ENCODE data around the gene SPECC1.

The SPECC1 gene

DNA sequence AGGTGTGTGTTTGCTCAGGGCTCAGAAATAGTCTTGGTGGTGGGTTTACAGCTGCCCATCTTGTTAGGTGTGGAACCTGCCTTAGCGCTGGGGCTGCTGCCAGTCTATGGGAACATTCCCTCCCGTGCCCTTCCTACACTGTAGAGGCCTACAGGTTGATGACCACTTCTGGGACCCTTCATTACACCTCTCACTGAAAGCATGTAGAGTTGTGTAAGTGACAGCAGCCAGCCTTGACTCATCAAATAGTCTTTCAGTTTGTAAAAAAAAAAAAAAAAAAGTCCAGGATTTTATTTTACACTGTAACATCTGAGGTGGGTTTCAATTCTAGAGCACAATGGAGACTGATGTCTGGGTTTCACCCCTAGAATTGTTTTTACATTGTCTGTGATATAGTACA lies 193.9 kb downstream of the SPECC1 start:
- TF ChIP-seq, protein P1, sequence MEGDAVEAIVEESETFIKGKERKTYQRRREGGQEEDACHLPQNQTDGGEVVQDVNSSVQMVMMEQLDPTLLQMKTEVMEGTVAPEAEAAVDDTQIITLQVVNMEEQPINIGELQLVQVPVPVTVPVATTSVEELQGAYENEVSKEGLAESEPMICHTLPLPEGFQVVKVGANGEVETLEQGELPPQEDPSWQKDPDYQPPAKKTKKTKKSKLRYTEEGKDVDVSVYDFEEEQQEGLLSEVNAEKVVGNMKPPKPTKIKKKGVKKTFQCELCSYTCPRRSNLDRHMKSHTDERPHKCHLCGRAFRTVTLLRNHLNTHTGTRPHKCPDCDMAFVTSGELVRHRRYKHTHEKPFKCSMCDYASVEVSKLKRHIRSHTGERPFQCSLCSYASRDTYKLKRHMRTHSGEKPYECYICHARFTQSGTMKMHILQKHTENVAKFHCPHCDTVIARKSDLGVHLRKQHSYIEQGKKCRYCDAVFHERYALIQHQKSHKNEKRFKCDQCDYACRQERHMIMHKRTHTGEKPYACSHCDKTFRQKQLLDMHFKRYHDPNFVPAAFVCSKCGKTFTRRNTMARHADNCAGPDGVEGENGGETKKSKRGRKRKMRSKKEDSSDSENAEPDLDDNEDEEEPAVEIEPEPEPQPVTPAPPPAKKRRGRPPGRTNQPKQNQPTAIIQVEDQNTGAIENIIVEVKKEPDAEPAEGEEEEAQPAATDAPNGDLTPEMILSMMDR (IDR thresholded peaks at IDR 0.05; ENCODE audit: control insufficient read depth, insufficient read depth, low read depth, low read length, missing control alignments): no peak

DNA sequence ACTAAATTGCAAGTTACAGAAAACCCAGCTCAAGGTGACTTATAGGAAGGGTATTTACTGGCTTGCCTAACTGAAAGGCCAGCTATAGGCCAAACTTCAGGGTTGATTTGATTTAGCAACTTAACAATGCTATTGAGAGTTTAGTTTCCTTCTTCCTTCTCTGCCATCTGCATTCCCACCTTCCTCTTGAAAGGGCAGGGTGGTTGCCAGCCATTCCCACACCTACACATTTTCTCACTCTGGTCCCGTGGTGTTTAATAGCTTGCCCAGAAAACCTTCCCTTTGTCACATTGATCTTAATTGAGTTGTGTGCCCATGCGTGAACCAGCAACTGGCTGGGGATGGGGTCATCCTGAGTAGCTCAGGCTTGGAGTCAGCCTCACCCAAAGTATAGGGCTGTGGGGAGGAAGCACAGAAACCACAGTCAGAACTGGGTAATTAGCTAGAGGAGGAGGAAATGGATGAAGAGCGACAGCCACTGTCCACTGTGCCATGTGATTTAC lies 194.7 kb downstream of the SPECC1 start:
- DNase-seq (ENCODE audit: low read depth): no peak
- no peak overlapping the region for H3K4me3 ChIP-seq (ENCODE audit: control insufficient read depth, low read depth, low read length)
- TF ChIP-seq, protein P1 (IDR thresholded peaks at IDR 0.05; ENCODE audit: control insufficient read depth, insufficient read depth, low read depth, low read length, missing control alignments): no peak

More for the DNA sequence above, 193.9 kb downstream of the SPECC1 start:
- no peak for DNase-seq (ENCODE audit: low read depth)
- no peak overlapping the region for H3K4me3 ChIP-seq (ENCODE audit: control insufficient read depth, low read depth, low read length)

DNA sequence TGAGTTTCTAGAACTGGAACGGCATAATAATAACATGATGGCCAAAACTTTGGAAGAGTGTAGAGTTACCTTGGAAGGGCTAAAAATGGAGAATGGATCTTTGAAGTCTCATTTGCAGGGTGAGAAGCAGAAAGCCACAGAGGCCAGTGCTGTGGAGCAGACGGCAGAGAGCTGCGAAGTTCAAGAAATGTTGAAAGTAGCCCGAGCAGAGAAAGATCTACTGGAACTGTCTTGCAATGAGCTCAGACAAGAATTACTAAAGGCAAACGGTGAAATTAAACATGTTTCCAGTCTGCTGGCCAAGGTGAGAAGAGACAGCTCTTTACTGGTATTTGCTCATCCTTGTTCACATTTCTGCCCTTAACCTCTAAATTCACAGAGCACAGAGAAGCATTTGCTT lies 196.4 kb downstream of the SPECC1 start:
- DNase-seq (ENCODE audit: low read depth): no peak
- TF ChIP-seq, protein P1 (IDR thresholded peaks at IDR 0.05; ENCODE audit: control insufficient read depth, insufficient read depth, low read depth, low read length, missing control alignments): no peak
- H3K4me3 ChIP-seq (ENCODE audit: control insufficient read depth, low read depth, low read length): no peak overlapping the region

DNA sequence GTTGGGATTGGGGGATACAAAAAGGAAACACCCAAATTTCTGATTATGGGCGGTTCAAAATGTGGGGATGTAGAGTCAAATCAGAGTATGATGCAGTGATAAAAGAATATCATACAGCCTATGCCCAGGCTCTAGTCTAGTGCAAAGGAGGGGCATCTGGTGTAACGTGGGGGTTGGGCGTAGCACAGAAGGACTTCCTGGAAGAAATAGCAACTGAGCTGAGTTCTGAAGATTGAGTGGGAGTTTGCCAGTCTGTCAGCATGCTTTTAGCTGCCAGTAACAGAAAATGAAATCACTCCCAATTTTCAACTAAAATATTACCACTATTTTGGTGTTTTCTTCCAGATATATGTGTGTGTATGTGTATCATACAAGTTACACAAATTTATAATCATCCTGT lies 196.9 kb downstream of the SPECC1 start:
- no peak overlapping the region for H3K4me3 ChIP-seq (ENCODE audit: control insufficient read depth, low read depth, low read length)
- TF ChIP-seq, protein P1 (IDR thresholded peaks at IDR 0.05; ENCODE audit: control insufficient read depth, insufficient read depth, low read depth, low read length, missing control alignments): no peak
- DNase-seq (ENCODE audit: low read depth): no peak

DNA sequence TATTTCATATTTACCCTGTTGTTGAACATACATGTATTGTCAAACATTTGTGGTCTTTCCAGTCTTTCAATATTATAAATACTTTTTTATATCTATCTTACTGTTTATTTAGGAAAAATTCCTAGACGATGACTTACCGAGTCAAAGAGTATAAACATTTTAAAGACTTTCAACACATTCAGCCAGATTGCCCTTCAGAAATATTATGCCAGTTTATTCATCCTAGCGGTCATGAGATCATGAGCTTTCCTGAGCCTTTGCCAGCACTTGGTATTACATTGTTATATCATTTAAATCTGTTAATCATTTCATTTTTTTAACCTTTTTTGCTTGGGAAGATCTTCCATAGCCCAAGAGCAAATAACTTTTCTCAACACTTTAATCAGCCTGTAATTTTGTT lies 197.4 kb downstream of the SPECC1 start:
- TF ChIP-seq, protein P1 (IDR thresholded peaks at IDR 0.05; ENCODE audit: control insufficient read depth, insufficient read depth, low read depth, low read length, missing control alignments): no peak
- no peak for DNase-seq (ENCODE audit: low read depth)
- H3K4me3 ChIP-seq (ENCODE audit: control insufficient read depth, low read depth, low read length): no peak overlapping the region

DNA sequence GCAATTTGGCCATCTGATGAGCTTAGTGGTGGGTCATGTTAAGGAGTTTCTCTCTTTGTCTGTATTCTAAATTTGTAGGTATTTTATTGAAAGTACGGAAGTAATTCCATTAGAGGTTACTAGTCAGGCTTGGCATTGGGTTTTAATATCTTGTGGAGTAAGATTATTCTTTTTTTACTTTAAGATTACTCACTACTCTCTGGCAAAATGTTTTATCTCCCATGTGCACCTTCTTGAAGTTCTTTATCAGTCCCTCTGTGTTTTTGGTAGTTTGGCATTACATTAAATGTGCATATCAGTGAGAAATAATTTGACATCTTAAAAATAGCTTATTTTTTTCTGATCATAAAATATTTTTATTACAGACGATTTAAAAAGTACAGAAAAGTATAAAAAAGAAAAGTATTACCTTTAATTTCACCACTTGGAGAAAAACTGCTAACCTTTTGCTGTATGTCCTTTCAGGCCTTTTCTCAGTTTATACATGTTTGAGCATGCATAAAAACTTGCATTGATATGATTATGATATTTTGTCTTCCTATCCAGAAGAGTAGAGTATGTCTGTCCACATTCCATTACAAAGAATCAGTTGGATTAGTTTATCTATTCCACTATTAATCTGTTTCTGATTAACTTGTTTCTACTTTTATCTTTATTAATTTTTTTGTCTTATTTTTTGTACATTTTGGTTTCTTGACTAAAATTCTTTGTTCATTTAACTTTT lies 198.3 kb downstream of the SPECC1 start:
- H3K4me3 ChIP-seq (ENCODE audit: control insufficient read depth, low read depth, low read length): no peak overlapping the region
- DNase-seq (ENCODE audit: low read depth): no peak
- TF ChIP-seq, protein P1 (IDR thresholded peaks at IDR 0.05; ENCODE audit: control insufficient read depth, insufficient read depth, low read depth, low read length, missing control alignments): no peak

All from AG09309 (cell line).